ENCODE results near the gene PPP2CA.
"Not testable (repeated sequence)": the region's sequence is repeated elsewhere in the genome, so short reads cannot be mapped to it uniquely, and the experiment has no call there.

DNA sequence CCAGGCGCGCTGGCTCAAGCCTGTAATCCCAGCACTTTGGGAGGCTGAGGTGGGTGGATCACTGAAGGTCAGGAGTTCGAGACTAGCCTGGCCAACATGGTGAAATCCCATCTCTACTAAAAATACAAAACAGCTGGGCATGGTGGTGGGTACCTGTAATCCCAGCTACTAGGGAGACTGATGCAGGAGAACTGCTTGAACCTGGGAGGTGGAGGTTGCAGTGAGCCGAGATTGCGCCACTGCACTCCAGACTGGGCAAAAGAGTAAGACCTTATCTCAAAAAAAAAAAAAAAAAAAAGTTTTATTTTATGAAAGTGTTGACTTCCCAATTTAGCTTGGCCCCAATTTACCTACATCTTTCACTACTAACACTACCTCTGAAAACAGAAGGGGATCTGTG lies 4.2 kb downstream of the PPP2CA start:
- not testable (repeated sequence) for TF ChIP-seq POLR2A (IDR thresholded peaks at IDR 0.05; ENCODE audit: low read length); GATA1 (IDR thresholded peaks at IDR 0.05; ENCODE audit: low read depth, low read length)
